ENCODE data around the gene RNU1-1.
"Not testable (repeated sequence)": the region's sequence is repeated elsewhere in the genome, so short reads cannot be mapped to it uniquely, and the experiment has no call there.

Gene RNU1-1

GRCh38 chr1:16521679-16522078 lies 7.6 kb upstream of the RNU1-1 start:
- not testable (repeated sequence) for DNase-seq (ENCODE audit: low spot score)

- no peak for DNase-seq (ENCODE audit: low spot score)
Observed at GRCh38 chr1:16521288-16521583, 7.2 kb upstream of the RNU1-1 start.

GRCh38 chr1:16520435-16521287 lies 6.6 kb upstream of the RNU1-1 start:
- not testable (repeated sequence) for DNase-seq (ENCODE audit: low spot score)

GRCh38 chr1:16519255-16519951 lies 5.3 kb upstream of the RNU1-1 start:
- not testable (repeated sequence) for DNase-seq (ENCODE audit: low spot score)

- not testable (repeated sequence) for DNase-seq (ENCODE audit: low spot score)
Observed at GRCh38 chr1:16518913-16519254, 4.8 kb upstream of the RNU1-1 start.

GRCh38 chr1:16516694-16517410 lies 2.8 kb upstream of the RNU1-1 start:
- not testable (repeated sequence) for DNase-seq (ENCODE audit: low spot score)

GRCh38 chr1:16513412-16514106 lies 526 bp downstream of the RNU1-1 start:
- DNase-seq (ENCODE audit: low spot score) = peak; percentile 60

GRCh38 chr1:16512624-16513411 lies 1.3 kb downstream of the RNU1-1 start:
- DNase-seq (ENCODE audit: low spot score) = peak; percentile 13

- DNase-seq (ENCODE audit: low spot score) = not testable (repeated sequence)
Observed at GRCh38 chr1:16511926-16512325, 2.2 kb downstream of the RNU1-1 start.

GRCh38 chr1:16508861-16509445 lies 5.1 kb downstream of the RNU1-1 start:
- DNase-seq (ENCODE audit: low spot score) = peak; percentile 27

- DNase-seq (ENCODE audit: low spot score) = not testable (repeated sequence)
Observed at GRCh38 chr1:16506364-16507136, 7.5 kb downstream of the RNU1-1 start.

GRCh38 chr1:16505870-16506269 lies 8.2 kb downstream of the RNU1-1 start:
- not testable (repeated sequence) for DNase-seq (ENCODE audit: low spot score)

- no peak for DNase-seq (ENCODE audit: low spot score)
Observed at GRCh38 chr1:16503494-16503893, 10.6 kb downstream of the RNU1-1 start.

GRCh38 chr1:16501446-16501845 lies 12.6 kb downstream of the RNU1-1 start:
- not testable (repeated sequence) for DNase-seq (ENCODE audit: low spot score)

GRCh38 chr1:16500975-16501374 lies 13.1 kb downstream of the RNU1-1 start:
- not testable (repeated sequence) for DNase-seq (ENCODE audit: low spot score)

GRCh38 chr1:16500466-16500865 lies 13.6 kb downstream of the RNU1-1 start:
- not testable (repeated sequence) for DNase-seq (ENCODE audit: low spot score)

GRCh38 chr1:16498573-16499413 lies 15.3 kb downstream of the RNU1-1 start:
- DNase-seq (ENCODE audit: low spot score) = peak; percentile 87

GRCh38 chr1:16498047-16498446 lies 16.0 kb downstream of the RNU1-1 start:
- not testable (repeated sequence) for DNase-seq (ENCODE audit: low spot score)

- not testable (repeated sequence) for DNase-seq (ENCODE audit: low spot score)
Observed at GRCh38 chr1:16497474-16497904, 16.6 kb downstream of the RNU1-1 start.
